ENCODE results near the gene GNRHR.
"Not testable (repeated sequence)": the region's sequence is repeated elsewhere in the genome, so short reads cannot be mapped to it uniquely, and the experiment has no call there.

The GNRHR gene

DNA sequence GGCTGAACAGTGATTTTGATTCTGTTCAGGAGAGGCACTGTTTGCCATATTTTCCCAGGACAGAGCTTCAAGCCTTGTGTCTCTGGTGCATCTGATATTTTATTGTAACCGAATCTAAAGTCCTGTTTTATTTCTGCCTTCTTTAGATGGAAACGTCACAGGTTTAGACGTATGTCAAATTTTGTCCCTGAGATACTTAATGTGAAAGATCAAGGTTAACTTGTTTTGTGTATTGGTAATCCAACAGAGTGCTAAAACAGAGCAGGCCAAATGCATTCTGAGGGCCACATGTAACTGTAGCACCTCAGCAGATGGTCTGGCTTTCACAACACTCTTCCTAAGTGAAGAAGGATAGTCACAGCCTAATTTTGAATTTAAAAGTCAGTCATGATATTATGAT lies at the start of gene GNRHR:
GNRHR (minus strand) TSS at position 101 of the 400 bp plus-strand sequence; CDS start at position 48, 53 bp downstream.
- DNase-seq (ENCODE audit: low read depth in 2 of 2) = no peak

DNA sequence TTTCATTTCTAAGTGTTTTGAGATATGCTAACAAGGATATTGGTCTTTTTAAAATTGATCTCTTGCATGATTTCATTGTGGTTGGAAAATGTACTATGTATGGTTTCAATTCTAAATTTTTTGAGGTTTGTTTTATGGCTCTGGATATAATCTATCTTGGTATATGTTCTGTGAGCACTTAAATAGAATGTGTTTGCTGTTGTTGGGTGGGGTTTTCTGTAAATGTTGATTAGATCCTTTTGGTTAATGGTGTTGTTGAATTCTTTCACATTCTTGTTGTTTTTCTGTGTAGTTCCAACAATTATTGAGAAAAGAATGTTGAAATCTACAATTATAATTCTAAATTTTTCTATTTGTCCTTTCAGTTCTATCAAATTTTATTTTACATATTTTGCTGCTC lies 42.6 kb upstream of the GNRHR start:
- no peak for DNase-seq (ENCODE audit: low read depth in 2 of 2)

- DNase-seq (ENCODE audit: low read depth in 2 of 2) = no peak
Observed at GRCh38 chr4:67790721-67791120, 36.5 kb upstream of the GNRHR start.

GRCh38 chr4:67787311-67787710 lies 33.1 kb upstream of the GNRHR start:
- no peak for DNase-seq (ENCODE audit: low read depth in 2 of 2)

- no peak for DNase-seq (ENCODE audit: low read depth in 2 of 2)
Observed at GRCh38 chr4:67785528-67785927, 31.3 kb upstream of the GNRHR start.

- DNase-seq (ENCODE audit: low read depth in 2 of 2) = no peak
Observed at GRCh38 chr4:67779631-67780030, 25.4 kb upstream of the GNRHR start.

DNA sequence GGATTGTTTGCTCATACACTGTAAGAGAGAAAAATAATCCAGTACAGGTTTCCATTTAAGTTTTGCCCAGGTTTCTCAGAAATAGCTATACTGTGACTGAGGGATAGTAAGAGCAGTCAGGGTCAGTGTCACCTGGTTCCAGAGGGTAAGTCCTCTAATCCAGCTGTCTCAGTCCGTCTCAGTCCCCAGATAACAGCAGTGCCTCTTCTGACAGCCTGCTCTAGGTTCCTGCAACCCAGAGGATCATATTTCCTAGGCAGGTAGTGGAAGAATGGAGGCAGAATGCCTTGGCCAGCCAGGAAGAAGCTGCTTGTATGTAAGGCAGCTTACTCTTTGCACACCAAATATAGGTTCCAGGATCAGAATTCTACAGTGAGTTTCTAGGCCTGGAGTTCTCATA lies 22.6 kb upstream of the GNRHR start:
- no peak for DNase-seq (ENCODE audit: low read depth in 2 of 2)

GRCh38 chr4:67770422-67770821 lies 16.2 kb upstream of the GNRHR start:
- DNase-seq (ENCODE audit: low read depth in 2 of 2) = no peak

DNA sequence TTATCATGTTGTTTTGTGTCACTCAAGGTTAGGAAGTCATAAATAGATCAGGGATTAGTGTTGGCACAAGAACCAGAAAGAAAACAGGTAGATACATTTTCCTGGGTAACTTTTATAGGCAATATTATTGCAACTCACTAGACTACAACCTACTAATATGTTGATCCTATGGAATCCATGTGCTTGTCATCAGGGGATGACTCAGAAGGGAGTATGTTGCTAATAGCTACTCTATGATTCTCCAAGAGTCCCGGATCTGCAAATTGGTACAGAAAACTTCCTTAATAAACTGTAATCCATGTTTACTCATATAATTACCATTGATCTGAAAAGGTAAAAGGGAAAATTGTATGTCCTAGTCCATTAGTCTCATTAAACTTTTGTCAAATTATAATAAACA lies 11.7 kb upstream of the GNRHR start:
- DNase-seq (ENCODE audit: low read depth in 2 of 2) = no peak

DNA sequence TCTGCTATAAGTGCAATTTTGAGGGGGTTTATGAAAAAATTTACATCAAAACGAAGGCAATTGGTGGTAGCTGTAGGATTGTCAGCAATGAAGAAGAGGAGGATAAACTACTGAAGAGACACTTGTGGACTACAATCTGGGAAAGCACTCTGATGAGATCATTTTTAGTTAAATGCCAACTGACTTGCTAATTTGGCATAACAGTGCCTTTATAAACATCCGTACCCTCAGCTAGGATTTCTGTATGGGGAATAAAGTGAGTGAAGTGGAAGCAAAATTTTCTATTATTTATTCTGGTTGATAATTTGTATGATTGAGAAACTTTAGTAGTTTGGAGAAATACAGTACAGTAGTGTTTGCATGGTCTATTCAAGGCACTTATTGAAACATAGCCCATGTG lies 11.2 kb upstream of the GNRHR start:
- DNase-seq (ENCODE audit: low read depth in 2 of 2) = no peak

DNA sequence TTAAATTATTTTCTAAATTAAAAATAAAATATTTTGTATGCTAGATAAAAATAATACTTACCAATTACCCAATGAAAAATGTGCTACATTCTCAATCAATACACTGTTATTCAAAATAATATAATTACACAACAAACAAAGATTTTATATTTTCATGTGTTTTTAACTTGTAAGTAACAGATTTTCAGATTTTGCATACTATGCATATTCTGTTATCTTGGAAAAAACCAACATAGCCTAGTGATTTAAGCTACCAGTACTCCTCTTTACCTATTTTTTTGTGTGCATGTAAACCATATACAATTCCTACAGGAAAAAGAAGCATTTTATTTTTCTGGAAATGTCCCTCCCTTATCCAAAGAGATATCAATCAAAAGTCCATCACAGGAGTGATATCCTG lies 10.0 kb upstream of the GNRHR start:
- no peak for DNase-seq (ENCODE audit: low read depth in 2 of 2)

GRCh38 chr4:67762086-67762485 lies 7.9 kb upstream of the GNRHR start:
- DNase-seq (ENCODE audit: low read depth in 2 of 2) = no peak

DNA sequence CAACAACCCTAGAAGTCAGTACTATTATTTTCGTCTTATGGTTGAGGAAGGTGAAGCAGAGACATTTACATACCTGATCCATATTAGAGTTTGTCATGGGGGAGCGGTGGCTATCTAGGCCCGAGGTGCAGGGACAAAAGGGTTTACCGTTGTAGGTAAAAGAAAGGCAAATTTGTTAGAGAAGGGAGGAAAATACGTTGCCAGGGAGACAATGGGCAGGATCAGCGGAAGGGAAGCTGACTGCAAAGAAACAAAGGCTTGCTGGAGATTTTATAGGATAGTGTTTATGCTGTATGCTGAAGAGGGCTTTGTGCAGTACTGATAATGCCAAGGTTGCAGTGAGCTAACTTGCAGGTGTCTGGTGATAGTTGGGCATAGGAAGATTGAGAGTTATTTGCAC lies 2.8 kb upstream of the GNRHR start:
- not testable (repeated sequence) for DNase-seq (ENCODE audit: low read depth in 2 of 2)

DNA sequence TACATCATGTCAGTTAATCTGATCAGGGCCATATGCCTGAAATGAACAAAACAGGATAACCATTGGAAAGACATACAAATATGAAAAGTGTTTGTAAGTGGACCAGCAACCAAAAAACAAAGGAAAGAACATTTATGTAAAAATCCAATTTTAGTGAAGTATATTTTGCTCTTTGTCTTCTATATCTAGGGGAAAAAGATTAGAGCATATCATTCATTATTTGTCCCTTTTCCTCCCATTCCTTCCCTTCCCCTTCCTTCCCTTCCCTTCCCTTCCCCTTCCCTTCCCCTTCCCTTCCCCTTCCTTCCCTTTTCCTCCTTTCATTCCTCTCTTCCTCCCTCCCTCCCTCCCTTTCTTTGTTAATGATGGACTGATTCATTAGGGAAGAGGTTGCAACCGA lies 1.8 kb upstream of the GNRHR start:
- DNase-seq (ENCODE audit: low read depth in 2 of 2) = no peak

DNA sequence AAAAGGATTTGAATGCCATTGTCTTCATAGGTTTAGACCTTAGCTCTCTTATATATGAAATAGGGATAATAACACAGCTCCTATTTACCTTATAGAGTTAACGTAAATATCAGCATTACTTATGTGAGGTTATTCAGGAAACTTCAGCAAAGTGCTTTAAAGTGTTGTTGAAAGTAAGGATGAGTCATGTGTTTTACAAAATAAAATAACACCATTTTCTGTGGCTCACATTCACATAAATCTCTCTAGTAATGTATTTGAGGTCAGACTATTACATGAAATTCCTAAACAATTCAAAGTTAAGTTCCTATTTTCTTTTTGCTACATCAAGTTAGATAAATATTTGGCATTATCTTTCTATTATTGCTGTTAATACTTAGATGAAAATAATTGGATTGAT lies 2.9 kb downstream of the GNRHR start:
- DNase-seq (ENCODE audit: low read depth in 2 of 2) = no peak

GRCh38 chr4:67750691-67751090 lies 3.5 kb downstream of the GNRHR start:
- DNase-seq (ENCODE audit: low read depth in 2 of 2) = no peak

GRCh38 chr4:67749286-67749685 lies 4.9 kb downstream of the GNRHR start:
- no peak for DNase-seq (ENCODE audit: low read depth in 2 of 2)

DNA sequence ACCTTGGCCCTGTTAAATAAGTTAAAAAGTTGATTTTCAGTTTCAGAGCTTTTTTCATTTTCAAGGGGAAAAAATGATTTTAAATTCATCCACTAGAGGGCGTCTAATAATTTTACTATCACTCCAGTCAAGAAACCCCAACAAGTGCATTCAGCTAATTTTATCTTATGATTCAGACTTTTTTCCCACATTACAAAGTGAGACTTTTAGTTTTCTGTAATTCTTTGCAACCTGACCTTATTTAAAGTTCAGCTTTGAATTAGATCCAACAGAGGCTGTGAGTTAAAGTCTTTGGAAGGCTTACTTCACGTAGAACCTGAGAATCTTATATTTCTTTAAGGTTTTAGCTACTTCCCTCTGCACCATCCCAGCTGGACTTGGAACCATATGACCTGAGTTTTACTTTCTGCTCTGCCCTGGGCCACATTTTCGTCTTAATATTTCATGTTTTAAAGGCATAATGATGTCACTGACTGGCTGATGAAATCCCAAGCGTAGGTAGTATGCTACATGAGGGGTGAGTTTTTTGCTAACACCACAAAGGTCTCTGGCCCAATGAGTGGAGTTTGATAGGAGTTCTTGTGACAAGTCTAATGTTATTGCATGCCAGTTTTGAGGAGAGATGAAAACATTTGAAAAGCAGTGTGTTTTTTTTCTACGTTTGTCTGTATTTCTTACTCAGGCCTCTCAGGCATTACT lies 7.2 kb downstream of the GNRHR start:
- DNase-seq (ENCODE audit: low read depth in 2 of 2) = no peak

DNA sequence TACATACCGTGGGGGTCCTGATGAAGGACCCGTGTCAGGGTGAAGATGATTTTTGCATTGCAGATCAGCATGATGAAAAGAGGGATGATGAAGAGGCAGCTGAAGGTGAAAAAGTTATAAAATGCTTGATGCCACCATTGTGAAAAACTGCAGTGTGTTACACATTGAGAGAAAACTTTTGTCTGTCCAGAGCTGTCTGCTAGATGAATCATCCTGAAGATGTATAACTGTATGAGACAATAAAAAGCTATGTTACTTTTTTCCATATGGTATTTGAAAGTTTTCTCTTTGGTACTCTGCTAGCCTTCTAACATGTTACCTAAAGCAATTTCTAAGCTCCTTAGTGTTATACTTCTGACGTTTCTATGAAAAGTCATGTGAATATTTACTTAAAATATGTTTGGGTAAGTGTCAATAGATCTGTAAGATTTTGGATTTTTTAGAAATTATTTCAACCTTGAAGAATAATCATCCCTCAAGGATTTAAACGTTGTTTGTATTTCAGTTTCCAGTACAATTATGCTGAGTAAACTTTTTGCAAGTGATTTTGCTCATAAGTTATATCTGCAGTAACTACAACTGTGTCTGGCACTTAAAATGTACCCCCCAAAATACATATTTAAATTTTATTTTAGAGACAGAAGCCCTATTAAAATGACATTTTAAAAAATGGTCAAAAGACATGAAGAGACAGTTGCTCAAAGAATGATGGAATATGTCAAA lies 9.5 kb downstream of the GNRHR start:
- no peak for DNase-seq (ENCODE audit: low read depth in 2 of 2)

- DNase-seq (ENCODE audit: low read depth in 2 of 2) = no peak
Observed at GRCh38 chr4:67743194-67743593, 11.0 kb downstream of the GNRHR start.

GRCh38 chr4:67736262-67736661 lies 17.9 kb downstream of the GNRHR start:
- no peak for DNase-seq (ENCODE audit: low read depth in 2 of 2)

DNA sequence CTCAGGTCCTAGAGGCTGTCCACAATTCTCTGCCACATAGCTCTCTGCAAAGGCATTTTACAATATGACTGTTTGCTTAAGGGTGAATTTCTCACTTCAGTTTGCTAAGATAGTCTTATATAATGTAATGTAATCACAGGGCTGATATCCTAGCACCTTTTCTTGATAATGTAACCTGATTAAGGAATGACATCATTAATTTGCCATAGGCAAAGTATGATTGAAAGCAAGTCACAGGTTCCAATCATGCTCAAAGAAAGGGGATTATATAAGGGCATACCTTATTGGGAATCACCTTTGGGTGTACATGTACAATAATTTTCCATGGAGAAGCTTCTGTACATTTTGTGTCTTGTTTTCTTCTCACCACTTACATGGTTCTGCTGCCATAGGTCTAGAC lies 18.9 kb downstream of the GNRHR start:
- DNase-seq (ENCODE audit: low read depth in 2 of 2) = no peak

- not testable (repeated sequence) for DNase-seq (ENCODE audit: low read depth in 2 of 2)
Observed at GRCh38 chr4:67730511-67730910, 23.7 kb downstream of the GNRHR start.
